ENCODE measurements around the gene CHEK2. TPM values are rescaled to one million over a fixed set of nuclear protein-coding genes. Genes with fewer than 3 reads are reported as not detected.
A peak's percentile ranks its signal among the peaks of the same experiment; 100 is the strongest.

CHEK2 gene
- total RNA-seq, 6 experiments from 2014 or later, result 10.2 to 17.7 (median 14.9) TPM

DNA sequence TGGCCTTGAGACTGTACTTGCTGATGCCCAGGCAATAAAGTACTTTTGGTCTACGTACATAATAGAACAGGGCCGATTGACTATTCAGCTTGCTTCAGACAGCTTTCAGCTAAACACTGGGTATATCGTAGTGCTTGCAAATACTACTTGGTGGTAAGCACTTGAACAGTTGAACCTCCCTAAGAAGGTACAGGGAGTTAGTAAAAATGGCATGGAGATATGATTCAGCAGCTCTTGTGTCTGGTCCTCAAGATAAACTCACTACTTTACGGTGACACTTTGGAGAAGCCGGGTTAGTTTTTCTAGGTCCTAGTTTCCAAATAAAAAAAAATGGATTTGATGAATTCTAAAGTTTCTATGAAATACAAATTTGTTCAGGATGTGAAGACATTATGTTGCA, 38.2 kb upstream of the CHEK2 start:
- Mint-ChIP-seq H3K4me3 (no peak overlapping the region), H3K27ac (no peak overlapping the region), H3K4me1 (ENCODE audit: low read depth) (peaks cover 12% of the 10 kb centered on the region), H3K27me3 (ENCODE audit: insufficient read depth) (no peaks in the 10 kb centered on the region), H3K9me3 (no peaks in the 10 kb centered on the region), H3K36me3 (ENCODE audit: low read depth) (peaks cover 13% of the 10 kb centered on the region)
- DNase-seq, result no peak
- TF ChIP-seq, protein P1, sequence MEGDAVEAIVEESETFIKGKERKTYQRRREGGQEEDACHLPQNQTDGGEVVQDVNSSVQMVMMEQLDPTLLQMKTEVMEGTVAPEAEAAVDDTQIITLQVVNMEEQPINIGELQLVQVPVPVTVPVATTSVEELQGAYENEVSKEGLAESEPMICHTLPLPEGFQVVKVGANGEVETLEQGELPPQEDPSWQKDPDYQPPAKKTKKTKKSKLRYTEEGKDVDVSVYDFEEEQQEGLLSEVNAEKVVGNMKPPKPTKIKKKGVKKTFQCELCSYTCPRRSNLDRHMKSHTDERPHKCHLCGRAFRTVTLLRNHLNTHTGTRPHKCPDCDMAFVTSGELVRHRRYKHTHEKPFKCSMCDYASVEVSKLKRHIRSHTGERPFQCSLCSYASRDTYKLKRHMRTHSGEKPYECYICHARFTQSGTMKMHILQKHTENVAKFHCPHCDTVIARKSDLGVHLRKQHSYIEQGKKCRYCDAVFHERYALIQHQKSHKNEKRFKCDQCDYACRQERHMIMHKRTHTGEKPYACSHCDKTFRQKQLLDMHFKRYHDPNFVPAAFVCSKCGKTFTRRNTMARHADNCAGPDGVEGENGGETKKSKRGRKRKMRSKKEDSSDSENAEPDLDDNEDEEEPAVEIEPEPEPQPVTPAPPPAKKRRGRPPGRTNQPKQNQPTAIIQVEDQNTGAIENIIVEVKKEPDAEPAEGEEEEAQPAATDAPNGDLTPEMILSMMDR (IDR thresholded peaks at IDR 0.05), result no peak

DNA sequence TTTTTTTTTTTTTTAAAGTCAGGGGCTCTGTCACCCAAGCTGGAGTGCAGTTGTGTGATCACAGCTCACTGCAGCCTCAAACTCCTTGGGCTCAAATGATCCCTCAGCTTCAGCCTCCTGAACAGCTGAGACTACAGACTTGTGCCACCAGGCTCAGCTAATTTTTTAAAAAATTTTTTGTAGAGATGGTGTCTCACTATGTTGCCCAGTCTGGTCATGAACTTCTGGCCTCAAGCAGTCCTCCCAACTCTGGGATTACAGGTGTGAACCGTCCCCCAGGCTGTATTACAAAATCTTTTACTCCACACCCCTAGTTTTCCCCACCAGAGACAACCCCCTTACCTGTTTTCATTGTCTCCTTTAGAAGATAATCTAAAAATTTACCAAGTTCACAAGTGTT, 32.8 kb upstream of the CHEK2 start:
- peaks cover 2% of the 10 kb centered on the region for H3K27me3 Mint-ChIP-seq (ENCODE audit: insufficient read depth)
- H3K4me1 Mint-ChIP-seq (ENCODE audit: low read depth), result peaks cover 18% of the 10 kb centered on the region
- TF ChIP-seq, protein P1 (IDR thresholded peaks at IDR 0.05), result no peak
- peaks cover 16% of the 10 kb centered on the region for H3K36me3 Mint-ChIP-seq (ENCODE audit: low read depth)
- H3K27ac Mint-ChIP-seq, result peak overlapping the region; percentile 56
- peak overlapping the region; percentile 91 for H3K4me3 Mint-ChIP-seq
- no peaks in the 10 kb centered on the region; the same call in none of the 2 replicates for H3K9me3 Mint-ChIP-seq
- no peak for DNase-seq

DNA sequence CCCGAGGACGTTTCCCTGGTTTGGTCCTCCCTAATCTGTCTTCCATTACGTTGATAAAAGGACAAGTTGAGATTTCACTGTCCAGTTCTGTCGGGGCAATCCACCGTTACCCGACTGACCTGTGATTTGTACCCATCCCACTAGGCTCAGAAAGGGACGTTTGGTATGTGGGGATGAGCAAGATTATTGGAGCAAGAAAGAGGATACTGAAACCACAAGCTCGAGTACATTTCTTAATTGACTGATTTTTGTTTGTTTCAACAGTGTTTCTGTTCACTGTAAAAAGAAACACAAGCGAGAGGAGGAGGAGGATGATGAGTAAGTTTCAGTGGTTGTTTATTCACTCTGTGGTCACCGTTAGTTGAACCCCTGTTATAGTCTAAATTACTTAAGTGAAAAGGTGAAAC, 31.8 kb upstream of the CHEK2 start:
- peak; percentile 74 for DNase-seq
- H3K4me3 Mint-ChIP-seq, result peak overlapping the region; percentile 91
- H3K27ac Mint-ChIP-seq, result peak overlapping the region; percentile 91
- peaks cover 2% of the 10 kb centered on the region for H3K27me3 Mint-ChIP-seq (ENCODE audit: insufficient read depth)
- H3K36me3 Mint-ChIP-seq (ENCODE audit: low read depth), result peaks cover 16% of the 10 kb centered on the region
- TF ChIP-seq, protein P1 (IDR thresholded peaks at IDR 0.05), result no peak
- peaks cover 18% of the 10 kb centered on the region for H3K4me1 Mint-ChIP-seq (ENCODE audit: low read depth)
- H3K9me3 Mint-ChIP-seq, result peaks cover 7% of the 10 kb centered on the region

DNA sequence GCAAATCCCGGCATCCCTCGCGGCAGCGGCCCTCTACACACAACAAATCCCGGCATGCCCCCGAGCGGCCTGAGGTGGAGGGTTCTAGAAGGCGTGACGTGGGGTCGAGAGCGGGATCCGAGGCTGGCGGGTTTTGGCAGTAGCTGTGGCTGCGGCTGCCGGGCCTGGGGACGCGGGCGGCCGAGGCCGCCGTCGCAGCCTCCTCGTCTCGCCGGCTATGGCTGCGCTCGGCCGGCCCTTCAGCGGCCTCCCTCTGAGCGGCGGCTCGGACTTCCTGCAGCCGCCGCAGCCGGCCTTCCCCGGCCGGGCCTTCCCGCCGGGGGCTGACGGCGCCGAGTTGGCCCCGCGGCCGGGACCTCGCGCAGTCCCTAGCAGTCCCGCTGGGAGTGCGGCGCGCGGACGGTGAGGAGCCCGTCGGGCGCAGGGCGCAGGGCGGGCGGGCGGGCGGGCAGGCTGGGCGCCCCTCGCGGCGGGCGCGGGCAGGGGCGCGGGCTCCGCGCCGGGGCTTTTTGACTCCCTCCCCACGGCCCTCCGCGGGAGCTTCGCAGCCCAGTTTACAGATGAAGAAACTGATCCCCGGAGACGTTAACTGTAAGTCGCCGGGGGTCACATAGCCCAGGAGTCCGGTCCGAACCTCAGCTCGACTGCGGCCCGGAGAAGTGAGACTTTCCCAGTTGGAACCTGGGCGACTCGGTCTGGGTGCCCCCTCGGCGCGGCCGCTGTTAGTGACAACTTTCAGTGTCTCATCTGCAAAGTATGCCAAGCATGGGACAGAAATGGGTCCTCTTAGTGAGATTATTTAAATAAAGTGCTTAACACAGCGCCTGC, 31.2 kb upstream of the CHEK2 start, which contains the start of gene CCDC117:
TSS of gene CCDC117 (plus strand) at position 63 of the 828 bp plus-strand sequence. CDS start at position 218, 155 bp downstream.
- Mint-ChIP-seq H3K36me3 (ENCODE audit: low read depth) (peaks cover 16% of the 10 kb centered on the region), H3K4me1 (ENCODE audit: low read depth) (peaks cover 18% of the 10 kb centered on the region), H3K9me3 (peaks cover 7% of the 10 kb centered on the region), H3K4me3 (peak within 1 kb of the TSS; percentile 91), H3K27ac (peak within 1 kb of the TSS; percentile 91), H3K27me3 (ENCODE audit: insufficient read depth) (peaks cover 2% of the 10 kb centered on the region)
- peak; percentile 87 for DNase-seq
- TF ChIP-seq, protein P1 (IDR thresholded peaks at IDR 0.05), result peak; percentile 6; the same call in 1 of the 2 replicates

DNA sequence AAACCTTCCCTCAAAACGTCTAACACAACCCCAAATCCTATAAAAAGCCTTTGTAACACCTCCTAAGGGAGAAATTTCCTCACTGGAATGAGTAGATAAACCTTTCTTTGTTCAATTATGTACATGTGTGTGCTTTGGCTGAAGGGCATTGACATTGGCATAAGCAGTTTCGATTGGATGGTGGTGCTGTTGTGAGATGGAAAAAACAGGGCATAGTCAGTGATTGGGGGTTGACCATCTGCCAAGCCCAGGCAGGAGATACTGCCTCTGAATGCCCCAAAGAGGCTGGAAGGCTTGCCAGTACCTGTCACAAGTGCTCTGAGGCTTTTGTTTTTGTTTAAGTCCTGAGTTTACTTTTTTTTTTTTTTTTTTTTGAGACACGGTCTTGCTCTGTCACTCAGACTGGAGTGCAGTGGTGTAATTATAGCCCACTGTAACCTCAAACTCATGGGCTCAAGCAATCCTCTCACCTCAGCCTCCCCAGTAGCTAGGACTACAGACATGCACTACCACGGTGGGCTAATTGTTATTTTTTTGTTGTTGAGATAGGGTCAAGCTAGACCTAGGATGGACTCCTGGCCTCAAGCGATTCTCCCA, 29.7 kb upstream of the CHEK2 start:
- H3K9me3 Mint-ChIP-seq, result peaks cover 7% of the 10 kb centered on the region
- TF ChIP-seq, protein P1 (IDR thresholded peaks at IDR 0.05), result no peak
- no peak overlapping the region for H3K27ac Mint-ChIP-seq
- peaks cover 2% of the 10 kb centered on the region for H3K27me3 Mint-ChIP-seq (ENCODE audit: insufficient read depth)
- H3K36me3 Mint-ChIP-seq (ENCODE audit: low read depth), result peaks cover 16% of the 10 kb centered on the region
- H3K4me1 Mint-ChIP-seq (ENCODE audit: low read depth), result peaks cover 18% of the 10 kb centered on the region
- H3K4me3 Mint-ChIP-seq, result no peak overlapping the region
- DNase-seq, result no peak

All from HFFc6 (cell line).